ENCODE measurements around the gene RAD51AP1.

The RAD51AP1 gene

GRCh38 chr12:4538207-4539160 lies at the start of gene RAD51AP1:
Gene RAD51AP1, plus strand, starts transcription at chr12:4538890. Its CDS starts 50 bp downstream, at chr12:4538940.
- no peak for TF ChIP-seq CTCF (conservative IDR thresholded peaks at IDR 0.05; ENCODE audit: control insufficient read depth, insufficient read depth, low read depth, low read length)
- DNase-seq (ENCODE audit: low read depth) = peak; percentile 97
- H3K4me3 ChIP-seq (ENCODE audit: control insufficient read depth, low read depth, low read length) = peak within 1 kb of the TSS; percentile 99

GRCh38 chr12:4489556-4489955 lies 49.1 kb upstream of the RAD51AP1 start:
- H3K4me3 ChIP-seq (ENCODE audit: control insufficient read depth, low read depth, low read length) = no peak overlapping the region
- TF ChIP-seq CTCF (conservative IDR thresholded peaks at IDR 0.05; ENCODE audit: control insufficient read depth, insufficient read depth, low read depth, low read length) = no peak
- DNase-seq (ENCODE audit: low read depth) = no peak

- TF ChIP-seq CTCF (conservative IDR thresholded peaks at IDR 0.05; ENCODE audit: control insufficient read depth, insufficient read depth, low read depth, low read length) = no peak
- no peak for DNase-seq (ENCODE audit: low read depth)
- H3K4me3 ChIP-seq (ENCODE audit: control insufficient read depth, low read depth, low read length) = no peak overlapping the region
These were observed 47.7 kb upstream of the RAD51AP1 start for GRCh38 chr12:4490973-4491372.

GRCh38 chr12:4496145-4496838 lies 42.4 kb upstream of the RAD51AP1 start:
- DNase-seq (ENCODE audit: low read depth) = no peak
- H3K4me3 ChIP-seq (ENCODE audit: control insufficient read depth, low read depth, low read length) = no peak overlapping the region
- no peak for TF ChIP-seq CTCF (conservative IDR thresholded peaks at IDR 0.05; ENCODE audit: control insufficient read depth, insufficient read depth, low read depth, low read length)

GRCh38 chr12:4499186-4499585 lies 39.5 kb upstream of the RAD51AP1 start:
- TF ChIP-seq CTCF (conservative IDR thresholded peaks at IDR 0.05; ENCODE audit: control insufficient read depth, insufficient read depth, low read depth, low read length) = no peak
- H3K4me3 ChIP-seq (ENCODE audit: control insufficient read depth, low read depth, low read length) = no peak overlapping the region
- DNase-seq (ENCODE audit: low read depth) = no peak

GRCh38 chr12:4505376-4505986 lies 33.2 kb upstream of the RAD51AP1 start:
- H3K4me3 ChIP-seq (ENCODE audit: control insufficient read depth, low read depth, low read length) = no peak overlapping the region
- TF ChIP-seq CTCF (conservative IDR thresholded peaks at IDR 0.05; ENCODE audit: control insufficient read depth, insufficient read depth, low read depth, low read length) = no peak
- DNase-seq (ENCODE audit: low read depth) = peak; percentile 49
